ENCODE data around the gene ZNF777.

DNA sequence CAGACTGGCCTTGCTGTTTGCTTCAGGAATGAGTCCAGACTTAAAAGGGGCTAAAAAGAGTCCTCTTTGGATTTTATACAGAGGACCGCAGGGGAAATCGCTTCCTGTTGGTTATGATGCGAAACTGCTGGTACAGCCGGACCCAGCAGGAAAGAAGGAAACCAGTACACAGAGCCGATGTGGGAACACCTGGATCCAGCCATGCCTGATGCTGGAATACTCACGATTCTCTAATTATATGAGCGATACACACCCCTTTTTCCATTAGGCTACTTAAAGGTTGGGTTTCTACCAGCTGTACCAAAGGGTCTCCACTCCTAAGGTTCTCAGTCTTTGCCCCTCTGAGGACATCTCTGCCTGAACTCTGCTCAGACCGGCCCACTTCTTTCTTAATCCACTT, 27.7 kb downstream of the ZNF777 start:
- TF ChIP-seq, protein P1, sequence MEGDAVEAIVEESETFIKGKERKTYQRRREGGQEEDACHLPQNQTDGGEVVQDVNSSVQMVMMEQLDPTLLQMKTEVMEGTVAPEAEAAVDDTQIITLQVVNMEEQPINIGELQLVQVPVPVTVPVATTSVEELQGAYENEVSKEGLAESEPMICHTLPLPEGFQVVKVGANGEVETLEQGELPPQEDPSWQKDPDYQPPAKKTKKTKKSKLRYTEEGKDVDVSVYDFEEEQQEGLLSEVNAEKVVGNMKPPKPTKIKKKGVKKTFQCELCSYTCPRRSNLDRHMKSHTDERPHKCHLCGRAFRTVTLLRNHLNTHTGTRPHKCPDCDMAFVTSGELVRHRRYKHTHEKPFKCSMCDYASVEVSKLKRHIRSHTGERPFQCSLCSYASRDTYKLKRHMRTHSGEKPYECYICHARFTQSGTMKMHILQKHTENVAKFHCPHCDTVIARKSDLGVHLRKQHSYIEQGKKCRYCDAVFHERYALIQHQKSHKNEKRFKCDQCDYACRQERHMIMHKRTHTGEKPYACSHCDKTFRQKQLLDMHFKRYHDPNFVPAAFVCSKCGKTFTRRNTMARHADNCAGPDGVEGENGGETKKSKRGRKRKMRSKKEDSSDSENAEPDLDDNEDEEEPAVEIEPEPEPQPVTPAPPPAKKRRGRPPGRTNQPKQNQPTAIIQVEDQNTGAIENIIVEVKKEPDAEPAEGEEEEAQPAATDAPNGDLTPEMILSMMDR (conservative IDR thresholded peaks at IDR 0.05 in 1 of 2, IDR thresholded peaks at IDR 0.05 in 1 of 2; ENCODE audit: low read depth in 1 of 2, low read length in 2 of 2) = no peak
- TF ChIP-seq EZH2 (IDR thresholded peaks at IDR 0.05; ENCODE audit: low read length, missing control alignments) = no peak

All from fibroblast of lung (primary cell).